PC-3 (cell line): ENCODE measurements around the gene ZC3H12A. TPM values are rescaled to one million over a fixed set of nuclear protein-coding genes. Genes with fewer than 3 reads are reported as not detected.

Experiments used
- ATAC-seq: fragments of 200-7000 bp; cut with Tn5 transposase; 2 replicates; pipeline ENCODE4 v1.9.1; 2020; ENCODE audit warnings: mild to moderate bottlenecking, moderate library complexity
- BruUV-seq: library from RNA; stranded (reverse); fragments of 400-500 nt; replicated peaks from 2 replicates; lab custom pipeline; 2021; lab: Mats Ljungman, UMichigan
- CTCF ChIA-PET: fragments of 300-600 bp; sonication (Branson Sonifier 250); formaldehyde crosslinking; loops from one replicate; lab custom pipeline; 2022; ENCODE audit warnings: antibody characterized with exemption; lab: Charles Lee
- POLR2A ChIA-PET: fragments of 300-600 bp; sonication (Branson Sonifier 250); formaldehyde crosslinking; loops from one replicate; lab custom pipeline; 2022; ENCODE audit warnings: antibody characterized with exemption; ENCODE audit not compliant: unreplicated experiment; lab: Charles Lee
- DNase-seq: peaks from one replicate; pipeline ENCODE4 v3.0.0-alpha.2; 2015
- H2AFZ ChIP-seq: fragments of 300-600 bp; sonication (generic); 2 replicates; pipeline ENCODE4 v1.6.0; 2016; ENCODE audit warnings: antibody characterized with exemption, low read length
- H3F3A ChIP-seq: fragments of 300-600 bp; sonication (generic); one replicate; pipeline ENCODE4 v1.6.0; 2017; ENCODE audit warnings: antibody characterized with exemption, low read length, control low read depth, mild to moderate bottlenecking; ENCODE audit not compliant: unreplicated experiment
- H3K27ac ChIP-seq: fragments of 300-600 bp; sonication (generic); 2 replicates; pipeline ENCODE4 v1.5.1; 2016; ENCODE audit warnings: mild to moderate bottlenecking, low read length
- H3K27me3 ChIP-seq: fragments of 300-600 bp; sonication (generic); 2 replicates; pipeline ENCODE4 v1.6.1; 2016; ENCODE audit warnings: low read length, mixed read lengths
- H3K36me3 ChIP-seq: fragments of 300-600 bp; sonication (generic); 2 replicates; pipeline ENCODE4 v1.6.1; 2016; ENCODE audit warnings: low read depth, mixed run types, low read length, mixed read lengths
- H3K4me1 ChIP-seq: fragments of 300-600 bp; sonication (generic); 2 replicates; pipeline ENCODE4 v1.5.1; 2016; ENCODE audit warnings: low read length; ENCODE audit not compliant: insufficient read depth
- H3K4me2 ChIP-seq: fragments of 300-600 bp; sonication (generic); 2 replicates; pipeline ENCODE4 v1.6.0; 2016; ENCODE audit warnings: low read length
- H3K4me3 ChIP-seq: fragments of 300-600 bp; sonication (generic); 2 replicates; pipeline ENCODE4 v1.5.1; 2016; ENCODE audit warnings: mild to moderate bottlenecking, low read length, mixed read lengths
- H3K79me2 ChIP-seq: fragments of 300-600 bp; sonication (generic); 2 replicates; pipeline ENCODE4 v1.6.1; 2017; ENCODE audit warnings: low read length, mixed read lengths
- H3K9ac ChIP-seq: fragments of 300-600 bp; sonication (generic); 2 replicates; pipeline ENCODE4 v1.6.0; 2016; ENCODE audit warnings: mild to moderate bottlenecking, low read length
- H3K9me2 ChIP-seq: fragments of 300-600 bp; sonication (generic); replicated peaks from 2 replicates; pipeline ENCODE4 v1.6.1; 2016; ENCODE audit warnings: mixed run types, low read length, mixed read lengths
- H3K9me3 ChIP-seq: fragments of 300-600 bp; sonication (generic); 2 replicates; pipeline ENCODE4 v1.6.1; 2016; ENCODE audit warnings: low read length, mixed read lengths
- H4K20me1 ChIP-seq: fragments of 300-600 bp; sonication (generic); 2 replicates; pipeline ENCODE4 v1.6.1; 2016; ENCODE audit warnings: low read length, mixed read lengths
- CTCF ChIP-seq: fragments of 300-600 bp; sonication (generic); conservative IDR thresholded peaks from 2 replicates; pipeline ENCODE4 v1.5.1; 2017; ENCODE audit warnings: antibody characterized with exemption, low read depth, mild to moderate bottlenecking, low read length
- EZH2 ChIP-seq: fragments of 300-600 bp; sonication (generic); IDR thresholded peaks from one replicate; pipeline ENCODE4 v1.6.1; 2017; ENCODE audit warnings: antibody characterized with exemption, mild to moderate bottlenecking, low read length; ENCODE audit not compliant: unreplicated experiment
- EZH2phosphoT487 ChIP-seq: fragments of 300-600 bp; sonication (generic); IDR thresholded peaks from 2 replicates; pipeline ENCODE4 v1.6.1; 2018; ENCODE audit warnings: mild to moderate bottlenecking, antibody characterized with exemption, low read length, borderline replicate concordance
- intact Hi-C: fragments of 100-400 bp; cut with micrococcal nuclease; formaldehyde crosslinking; loops from 2 replicates; pipeline ENCODE4 v1.9.0; 2023
- total RNA-seq: library from RNA; depleted of rRNA; stranded (reverse); fragments of >200 nt; gene quantifications from 2 replicates; pipeline ENCODE4 v1.2.3, GENCODE V29; 2014

ZC3H12A gene
- total RNA-seq, 1 experiment from 2014 or later, result 45.3 TPM

GRCh38 chr1:37481289-37482003, 7.1 kb downstream of the ZC3H12A start:
- Histone ChIP-seq H2AFZ (no peak overlapping the region), H4K20me1 (no peaks in the 10 kb centered on the region; the same call in 1 of the 2 replicates), H3K36me3 (peaks cover 41% of the 10 kb centered on the region), H3F3A (no peaks in the 10 kb centered on the region), H3K27ac (peak overlapping the region; percentile 97; the same call in 1 of the 2 replicates), H3K4me2 (no peak overlapping the region), H3K9ac (peak overlapping the region; percentile 89; the same call in 1 of the 2 replicates), H3K9me2 (no peaks in the 10 kb centered on the region), H3K79me2 (peaks cover 57% of the 10 kb centered on the region), H3K27me3 (no peaks in the 10 kb centered on the region), H3K9me3 (no peaks in the 10 kb centered on the region), H3K4me1 (peaks cover 61% of the 10 kb centered on the region), H3K4me3 (no peak overlapping the region)
- ATAC-seq (no peak), DNase-seq (no peak)
- no TSS peak for BruUV-seq
- intact Hi-C loops, result no loop called here
- POLR2A ChIA-PET, result no interaction called here
- no peak for TF ChIP-seq CTCF
- no peak for TF ChIP-seq EZH2phosphoT487
- CTCF ChIA-PET, result no interaction called here

DNA sequence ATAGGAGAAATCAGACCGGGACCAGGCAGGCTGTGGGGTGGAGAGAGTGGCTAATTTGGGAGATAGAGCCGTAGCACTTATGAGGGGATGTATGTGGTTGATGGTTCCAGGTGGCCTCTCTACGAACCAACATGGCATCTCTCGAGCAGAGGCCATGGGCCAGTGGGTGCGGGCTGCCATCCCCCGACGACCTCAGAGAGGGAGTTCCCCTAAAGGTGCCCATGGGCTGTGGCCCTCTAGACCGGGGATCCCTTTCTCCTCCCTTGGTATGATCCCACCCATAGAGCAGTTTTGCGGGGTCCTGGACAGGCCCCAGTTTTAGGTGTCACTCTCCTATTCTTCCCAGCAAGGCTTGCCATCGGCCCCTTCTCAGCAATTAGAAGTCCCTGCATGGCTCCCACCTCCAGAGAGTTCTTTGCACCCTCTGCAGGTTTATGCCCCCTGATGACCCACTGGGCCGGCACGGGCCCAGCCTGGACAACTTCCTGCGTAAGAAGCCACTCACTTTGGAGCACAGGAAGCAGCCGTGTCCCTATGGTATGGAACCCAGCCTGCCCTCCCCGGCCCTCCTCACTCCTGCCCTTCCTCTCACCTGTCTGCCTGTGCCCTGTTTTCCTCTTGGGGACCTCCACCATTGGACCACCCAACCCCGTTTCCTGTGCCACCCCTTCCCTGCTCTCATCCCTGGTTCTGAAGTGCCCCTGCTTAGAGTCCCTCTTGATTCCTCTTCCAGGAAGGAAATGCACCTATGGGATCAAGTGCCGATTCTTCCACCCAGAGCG, 7.8 kb downstream of the ZC3H12A start:
- Histone ChIP-seq H3K4me2 (no peak overlapping the region), H3K79me2 (peaks cover 50% of the 10 kb centered on the region), H3K27ac (no peak overlapping the region), H3F3A (no peaks in the 10 kb centered on the region), H4K20me1 (no peaks in the 10 kb centered on the region; the same call in 1 of the 2 replicates), H3K9me2 (no peaks in the 10 kb centered on the region), H3K4me1 (peaks cover 61% of the 10 kb centered on the region), H3K4me3 (no peak overlapping the region), H2AFZ (no peak overlapping the region), H3K9ac (no peak overlapping the region), H3K36me3 (peaks cover 41% of the 10 kb centered on the region), H3K27me3 (no peaks in the 10 kb centered on the region), H3K9me3 (no peaks in the 10 kb centered on the region)
- ChIA-PET POLR2A (no interaction called here), CTCF (no interaction called here)
- TF ChIP-seq EZH2, result no peak
- no peak for TF ChIP-seq EZH2phosphoT487
- TF ChIP-seq CTCF, result no peak
- ATAC-seq, result no peak
- no TSS peak for BruUV-seq
- intact Hi-C loops, result no loop called here
- no peak for DNase-seq
